Measurements from ENCODE around the gene EZR.

EZR gene

DNA sequence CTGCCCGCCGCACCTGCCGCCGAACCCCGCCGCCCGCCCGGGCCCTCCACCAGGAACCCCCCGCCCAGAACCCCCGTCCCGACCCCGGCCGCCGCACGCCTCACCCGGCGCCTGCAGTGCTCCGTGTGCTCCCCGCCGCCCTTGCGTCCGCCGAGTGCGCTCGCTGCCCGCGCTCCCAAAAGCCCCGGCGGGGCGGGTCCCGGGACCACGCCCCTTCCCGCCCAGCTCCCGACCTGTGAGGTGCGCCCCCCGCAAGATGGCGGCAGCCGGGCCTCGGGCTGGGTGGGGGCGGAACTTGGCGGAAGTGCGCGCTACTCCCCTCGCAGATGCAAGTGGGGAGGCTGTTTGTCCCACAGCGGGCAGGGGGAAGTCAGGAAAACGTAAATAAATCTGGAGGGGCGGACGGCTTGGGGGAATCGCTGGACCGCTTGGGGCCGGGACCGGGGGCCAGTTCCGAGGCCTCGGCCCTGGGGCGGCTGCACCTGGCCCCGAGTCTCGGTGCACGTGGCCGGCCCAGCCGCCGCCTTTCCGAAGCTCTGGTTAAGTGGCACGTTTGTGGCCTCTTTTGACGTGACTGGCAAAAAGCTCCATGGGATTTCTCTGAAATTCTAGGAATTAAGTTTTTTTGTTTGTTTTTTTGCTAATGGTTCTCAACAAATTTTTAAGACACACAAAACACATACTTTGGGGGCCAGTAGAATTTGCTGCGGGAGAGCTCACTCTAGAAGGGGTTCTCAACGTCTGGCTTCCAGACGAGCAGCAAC is at the start of gene EZR:
Gene EZR (minus strand): TSS at position 156 of the 764 bp plus-strand sequence. CDS start 1,275 bp downstream, outside the sequence.
- H3K4me1 Mint-ChIP-seq (ENCODE audit: low read depth), result peaks cover 46% of the 10 kb centered on the region
- H3K9me3 Mint-ChIP-seq (ENCODE audit: low read depth), result peaks cover 5% of the 10 kb centered on the region
- peak within 1 kb of the TSS; percentile 84 for H3K4me3 Mint-ChIP-seq
- peak within 1 kb of the TSS; percentile 91 for H3K27ac Mint-ChIP-seq
- peaks cover 12% of the 10 kb centered on the region for H3K36me3 Mint-ChIP-seq
- no peaks in the 10 kb centered on the region for H3K27me3 Mint-ChIP-seq

DNA sequence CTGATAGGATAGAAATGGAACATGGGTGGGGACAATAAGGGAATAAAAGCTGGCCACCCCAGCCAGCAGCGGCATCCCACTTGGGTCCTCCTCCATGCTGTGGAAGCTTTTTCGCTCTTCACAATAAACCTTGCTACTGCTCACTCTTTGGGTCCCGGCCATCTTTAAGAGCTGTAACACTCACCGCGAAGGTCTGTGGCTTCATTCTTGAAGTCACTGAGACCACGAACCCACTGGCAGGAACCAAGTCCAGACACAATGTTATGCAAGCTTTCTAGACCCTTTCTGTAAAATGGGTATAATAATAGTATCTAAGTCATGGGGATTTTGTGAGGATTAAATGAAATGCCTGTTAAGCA is 48.9 kb upstream of the EZR start:
- no peaks in the 10 kb centered on the region for H3K36me3 Mint-ChIP-seq
- peaks cover 42% of the 10 kb centered on the region for H3K4me1 Mint-ChIP-seq (ENCODE audit: low read depth)
- peak overlapping the region; percentile 99 for H3K27ac Mint-ChIP-seq
- H3K9me3 Mint-ChIP-seq (ENCODE audit: low read depth), result no peaks in the 10 kb centered on the region
- no peak overlapping the region for H3K4me3 Mint-ChIP-seq
- H3K27me3 Mint-ChIP-seq, result no peaks in the 10 kb centered on the region

DNA sequence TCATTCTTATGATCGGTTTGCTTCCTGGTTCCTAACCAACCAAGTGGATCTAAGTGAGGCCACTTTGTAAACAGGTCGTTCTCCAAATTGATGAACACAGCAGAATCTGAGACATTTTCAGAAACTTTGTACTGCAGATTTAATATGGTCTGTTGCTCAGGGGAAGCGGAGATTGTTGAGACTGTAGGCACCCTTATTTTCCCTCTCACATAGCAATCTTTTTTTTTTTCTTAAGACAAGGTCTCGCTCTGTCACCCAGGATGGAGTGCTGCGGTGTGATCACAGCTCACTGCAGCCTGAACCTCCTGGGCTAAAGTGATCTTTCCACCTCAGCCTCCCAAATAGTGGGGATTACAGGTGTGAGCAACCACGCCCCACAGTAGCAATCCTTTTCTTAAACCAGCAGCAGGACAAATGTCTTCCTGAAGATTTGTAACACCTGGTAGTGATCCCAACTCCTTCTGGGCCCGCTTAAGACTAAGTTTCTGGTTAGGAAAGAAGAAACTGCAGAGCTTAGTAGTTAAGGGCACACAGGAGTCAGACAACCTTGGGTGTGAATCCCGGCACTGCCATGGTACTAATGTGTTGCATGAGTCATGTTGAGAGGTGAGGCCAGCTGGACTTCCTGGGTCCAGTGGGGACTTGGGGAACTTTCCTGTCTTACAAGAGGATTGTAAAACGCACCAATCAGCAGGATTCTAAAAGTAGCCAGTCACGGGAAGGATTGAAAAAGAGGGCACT is 48.4 kb upstream of the EZR start:
- H3K27me3 Mint-ChIP-seq, result no peaks in the 10 kb centered on the region
- peaks cover 42% of the 10 kb centered on the region for H3K4me1 Mint-ChIP-seq (ENCODE audit: low read depth)
- H3K9me3 Mint-ChIP-seq (ENCODE audit: low read depth), result no peaks in the 10 kb centered on the region
- peak overlapping the region; percentile 99 for H3K27ac Mint-ChIP-seq
- H3K4me3 Mint-ChIP-seq, result no peak overlapping the region
- H3K36me3 Mint-ChIP-seq, result no peaks in the 10 kb centered on the region

DNA sequence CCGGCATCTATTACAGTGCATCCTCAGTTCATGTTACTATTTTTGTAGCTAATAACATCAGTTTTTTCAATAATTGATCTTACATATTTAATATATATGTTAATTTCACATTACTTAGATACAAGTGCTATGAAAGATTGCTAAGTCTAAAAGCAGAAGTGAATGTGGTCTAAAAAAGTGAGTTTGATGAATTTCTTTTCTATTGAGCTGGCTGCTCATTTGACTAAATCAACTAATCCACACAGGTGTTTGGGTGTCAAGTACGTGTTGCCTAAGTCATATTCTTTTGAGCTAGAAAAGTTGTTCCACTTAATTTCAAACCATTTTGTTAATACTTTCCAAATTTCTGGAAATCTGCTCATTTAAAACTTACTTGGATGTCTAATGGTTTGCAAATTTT is 46.6 kb upstream of the EZR start:
- Mint-ChIP-seq H3K27ac (no peak overlapping the region), H3K9me3 (ENCODE audit: low read depth) (no peaks in the 10 kb centered on the region), H3K27me3 (no peaks in the 10 kb centered on the region), H3K4me1 (ENCODE audit: low read depth) (peaks cover 37% of the 10 kb centered on the region), H3K4me3 (no peak overlapping the region), H3K36me3 (no peaks in the 10 kb centered on the region)

DNA sequence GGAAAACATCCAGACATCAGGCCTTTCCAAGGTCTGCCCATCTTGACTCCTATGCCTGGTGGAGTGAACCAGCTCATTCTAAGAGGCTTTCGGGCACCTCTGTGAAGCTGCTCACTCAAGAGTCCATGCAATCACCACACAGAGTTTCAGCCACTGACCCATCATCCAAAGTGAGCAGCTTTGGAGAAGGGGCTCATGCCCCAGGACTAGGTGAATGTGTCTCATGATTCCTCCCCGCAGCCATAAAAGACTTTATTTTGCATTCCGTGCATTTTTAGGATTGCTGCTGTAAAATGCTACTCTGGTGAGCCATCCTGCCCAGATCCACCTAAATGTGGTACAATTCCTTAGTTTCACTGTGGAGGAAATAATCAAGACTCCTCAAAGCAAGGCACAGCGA is 44.5 kb upstream of the EZR start:
- Mint-ChIP-seq H3K4me1 (ENCODE audit: low read depth) (peaks cover 19% of the 10 kb centered on the region), H3K27ac (no peak overlapping the region), H3K4me3 (no peak overlapping the region), H3K36me3 (no peaks in the 10 kb centered on the region), H3K27me3 (no peaks in the 10 kb centered on the region), H3K9me3 (ENCODE audit: low read depth) (no peaks in the 10 kb centered on the region)

DNA sequence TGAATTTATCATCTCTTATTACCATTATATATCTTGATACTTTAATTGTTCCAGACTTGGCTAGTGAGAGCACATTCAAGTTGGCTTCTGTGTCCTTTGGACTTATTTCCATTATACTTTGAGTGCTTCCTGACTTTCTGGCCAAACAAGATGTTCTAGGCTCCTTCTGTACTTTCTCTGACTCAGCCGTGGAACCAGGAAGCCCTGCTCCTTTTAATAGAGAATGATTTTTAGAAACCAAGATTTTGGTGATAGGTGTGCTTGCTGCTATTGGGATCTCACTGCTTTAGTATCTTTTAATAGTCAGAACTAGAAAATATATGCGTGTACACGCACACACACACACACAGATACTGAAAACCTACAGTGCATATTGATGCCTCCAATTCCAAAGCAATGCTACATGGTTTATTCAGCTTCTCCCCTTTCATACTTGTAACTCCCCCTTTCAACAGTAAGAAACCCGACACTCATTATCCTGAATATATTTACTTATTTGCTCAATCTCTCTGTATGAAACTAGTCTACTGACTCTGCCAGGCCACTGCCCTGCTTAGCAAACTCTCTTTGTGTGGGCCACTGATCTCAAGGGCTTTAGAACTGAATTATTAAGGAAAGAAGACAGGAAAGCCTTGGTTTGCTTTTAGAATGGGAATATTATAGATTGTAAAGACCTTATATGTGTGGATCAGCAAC is 42.7 kb upstream of the EZR start:
- Mint-ChIP-seq H3K4me1 (ENCODE audit: low read depth) (peaks cover 4% of the 10 kb centered on the region), H3K27me3 (no peaks in the 10 kb centered on the region), H3K4me3 (no peak overlapping the region), H3K9me3 (ENCODE audit: low read depth) (no peaks in the 10 kb centered on the region), H3K27ac (peak overlapping the region; percentile 67), H3K36me3 (no peaks in the 10 kb centered on the region)

DNA sequence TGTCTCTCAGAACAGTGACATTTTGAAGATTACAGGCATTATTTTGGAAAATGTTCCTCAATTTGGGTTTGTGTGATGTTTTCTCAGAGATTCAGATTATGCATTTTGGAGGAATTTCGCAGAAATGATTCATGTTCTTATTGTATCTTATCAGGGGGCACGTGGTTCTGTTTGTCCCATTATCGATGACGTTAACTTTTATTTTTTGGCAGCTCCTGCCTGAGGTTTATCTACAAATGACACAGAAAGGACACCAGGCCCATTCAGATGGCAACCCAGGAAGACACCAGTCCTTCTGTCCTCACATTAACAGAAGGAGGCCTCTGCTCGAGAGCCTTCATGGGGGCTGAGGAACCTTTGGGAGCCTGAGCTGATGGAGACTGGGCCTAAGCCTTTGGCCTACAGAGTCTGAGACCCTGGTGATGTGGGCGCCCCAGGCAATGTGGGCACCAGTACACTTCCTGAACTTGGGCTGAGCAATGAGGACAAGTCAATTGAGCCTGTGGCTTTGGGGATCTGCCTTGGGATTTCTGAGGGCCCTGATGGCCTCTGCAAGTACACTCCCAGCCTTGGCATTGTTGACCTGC is 41.2 kb upstream of the EZR start:
- no peaks in the 10 kb centered on the region for H3K9me3 Mint-ChIP-seq (ENCODE audit: low read depth)
- no peaks in the 10 kb centered on the region for H3K27me3 Mint-ChIP-seq
- no peak overlapping the region for H3K27ac Mint-ChIP-seq
- H3K4me1 Mint-ChIP-seq (ENCODE audit: low read depth), result peaks cover 11% of the 10 kb centered on the region
- no peaks in the 10 kb centered on the region for H3K36me3 Mint-ChIP-seq
- H3K4me3 Mint-ChIP-seq, result no peak overlapping the region

DNA sequence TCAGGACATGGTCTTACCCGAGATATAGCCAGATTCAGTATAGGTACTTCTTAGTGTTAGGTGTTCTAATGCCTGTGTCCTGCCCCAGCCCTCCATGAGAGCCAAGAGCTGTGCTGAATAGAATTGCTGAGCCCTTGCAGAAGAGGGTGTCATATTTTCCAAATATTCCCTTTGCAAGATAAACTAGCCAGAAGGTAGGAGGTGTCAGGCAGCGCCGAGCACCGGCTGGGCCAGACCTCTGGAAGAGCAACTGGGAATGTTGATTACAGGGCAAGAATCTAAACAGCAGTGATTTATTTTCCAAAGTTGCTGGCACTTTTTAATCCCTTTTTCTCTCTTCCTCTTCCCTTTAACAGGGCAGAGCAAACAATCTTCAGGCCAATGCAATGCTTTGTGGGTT is 37.1 kb upstream of the EZR start:
- Mint-ChIP-seq H3K4me3 (peak overlapping the region; percentile 13), H3K4me1 (ENCODE audit: low read depth) (peaks cover 14% of the 10 kb centered on the region), H3K27ac (peak overlapping the region; percentile 72)

DNA sequence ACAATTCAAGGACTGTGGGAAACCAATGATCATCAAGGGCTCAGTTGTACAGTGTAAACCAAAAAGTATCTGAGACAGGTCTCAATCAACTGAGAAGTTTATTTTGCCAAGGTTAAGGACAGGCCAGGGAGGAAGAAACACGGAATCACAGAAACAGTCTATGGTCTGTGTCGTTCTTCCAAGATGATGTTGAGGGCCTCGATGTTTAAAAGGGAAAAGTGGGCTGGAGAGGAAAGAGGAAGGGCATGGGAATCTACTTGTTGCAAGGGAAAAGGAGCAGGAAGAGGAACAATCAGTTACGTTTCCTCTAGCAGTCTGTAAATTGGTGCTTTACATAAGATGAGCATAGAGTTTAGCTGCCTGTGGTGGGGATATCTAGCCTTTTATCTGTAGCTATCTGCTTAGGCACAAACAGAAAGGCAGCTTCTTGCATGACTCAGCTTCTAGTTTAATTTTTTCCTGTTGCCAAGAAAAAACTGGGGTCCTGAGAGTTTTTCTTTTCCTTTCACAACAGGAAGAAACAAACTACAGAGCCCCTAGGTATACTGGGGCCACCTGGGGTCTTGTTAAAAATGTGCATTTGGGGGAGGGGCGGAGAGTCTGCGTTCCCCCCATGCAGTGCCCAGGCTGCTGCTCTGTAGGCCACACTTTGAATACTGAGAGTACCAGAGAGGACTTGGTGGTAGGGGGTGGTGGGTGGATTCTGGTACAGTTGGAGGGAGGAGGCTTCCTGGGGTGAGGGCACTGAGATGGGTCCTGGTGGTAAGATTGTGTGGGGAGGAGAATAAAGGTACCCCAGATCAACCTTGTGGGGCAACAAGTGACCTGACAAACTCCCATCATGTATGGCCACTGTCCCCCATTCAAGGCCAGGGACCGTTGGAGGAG is 35.3 kb upstream of the EZR start:
- Mint-ChIP-seq H3K4me3 (no peak overlapping the region), H3K27me3 (no peaks in the 10 kb centered on the region), H3K9me3 (ENCODE audit: low read depth) (no peaks in the 10 kb centered on the region), H3K4me1 (ENCODE audit: low read depth) (peaks cover 29% of the 10 kb centered on the region), H3K27ac (no peak overlapping the region), H3K36me3 (no peaks in the 10 kb centered on the region)

More for the DNA sequence above, 37.1 kb upstream of the EZR start:
- no peaks in the 10 kb centered on the region for H3K36me3 Mint-ChIP-seq
- H3K27me3 Mint-ChIP-seq, result no peaks in the 10 kb centered on the region
- no peaks in the 10 kb centered on the region for H3K9me3 Mint-ChIP-seq (ENCODE audit: low read depth)

DNA sequence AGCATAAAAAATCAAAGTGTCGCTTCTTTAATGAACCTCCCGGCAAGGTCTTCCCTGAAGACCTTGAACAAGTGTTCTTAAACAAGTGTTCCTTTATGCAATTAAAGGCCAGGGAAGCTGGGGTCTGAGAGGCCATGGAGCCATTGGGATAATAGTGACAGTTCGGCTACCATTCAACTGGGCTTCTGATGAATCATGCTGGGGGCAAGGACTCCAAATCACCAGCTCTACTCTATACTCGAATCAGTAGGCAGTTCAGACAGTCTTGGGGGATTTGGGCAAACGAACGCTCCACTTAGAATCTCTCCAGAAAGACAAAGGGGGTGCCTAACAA is 34.7 kb upstream of the EZR start:
- Mint-ChIP-seq H3K4me3 (no peak overlapping the region), H3K4me1 (ENCODE audit: low read depth) (peaks cover 34% of the 10 kb centered on the region), H3K9me3 (ENCODE audit: low read depth) (no peaks in the 10 kb centered on the region), H3K36me3 (no peaks in the 10 kb centered on the region), H3K27me3 (no peaks in the 10 kb centered on the region), H3K27ac (no peak overlapping the region)

DNA sequence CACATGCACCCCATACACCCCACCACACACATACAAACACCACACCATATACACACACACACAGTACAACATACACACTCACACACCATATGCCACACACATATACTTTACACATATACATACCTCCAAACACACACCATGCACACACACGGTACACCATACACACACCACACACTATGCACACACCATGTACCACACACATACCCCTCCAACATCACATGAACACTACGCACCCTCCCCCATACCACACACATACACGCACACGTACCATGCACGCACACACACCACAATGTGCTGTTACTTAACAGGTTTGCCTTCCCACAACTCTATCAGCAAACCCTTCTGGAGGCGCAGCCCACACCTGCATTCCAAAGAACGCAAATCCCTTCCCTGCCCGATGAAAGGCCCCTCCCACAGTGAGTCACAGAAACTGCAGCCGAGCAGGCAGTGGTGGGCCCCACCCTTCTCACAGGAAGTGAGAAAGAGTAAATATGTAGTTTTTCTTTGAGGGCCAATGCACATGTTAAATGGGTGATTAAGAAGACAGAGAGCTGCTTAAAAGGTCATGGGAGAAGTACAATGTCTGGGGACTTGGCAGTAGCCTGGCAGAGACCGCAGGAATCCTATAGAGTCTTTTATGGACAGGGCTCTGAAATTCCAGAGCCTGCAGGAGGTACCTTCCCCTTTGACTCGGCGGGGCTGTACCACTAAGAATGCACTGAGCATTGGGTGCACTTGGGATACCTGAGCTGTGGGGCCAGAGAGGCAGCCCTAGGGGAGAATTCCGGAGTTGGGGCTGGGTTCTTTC is 34.1 kb upstream of the EZR start:
- Mint-ChIP-seq H3K36me3 (no peaks in the 10 kb centered on the region), H3K27ac (no peak overlapping the region), H3K9me3 (ENCODE audit: low read depth) (no peaks in the 10 kb centered on the region), H3K27me3 (no peaks in the 10 kb centered on the region), H3K4me1 (ENCODE audit: low read depth) (peaks cover 39% of the 10 kb centered on the region), H3K4me3 (no peak overlapping the region)

DNA sequence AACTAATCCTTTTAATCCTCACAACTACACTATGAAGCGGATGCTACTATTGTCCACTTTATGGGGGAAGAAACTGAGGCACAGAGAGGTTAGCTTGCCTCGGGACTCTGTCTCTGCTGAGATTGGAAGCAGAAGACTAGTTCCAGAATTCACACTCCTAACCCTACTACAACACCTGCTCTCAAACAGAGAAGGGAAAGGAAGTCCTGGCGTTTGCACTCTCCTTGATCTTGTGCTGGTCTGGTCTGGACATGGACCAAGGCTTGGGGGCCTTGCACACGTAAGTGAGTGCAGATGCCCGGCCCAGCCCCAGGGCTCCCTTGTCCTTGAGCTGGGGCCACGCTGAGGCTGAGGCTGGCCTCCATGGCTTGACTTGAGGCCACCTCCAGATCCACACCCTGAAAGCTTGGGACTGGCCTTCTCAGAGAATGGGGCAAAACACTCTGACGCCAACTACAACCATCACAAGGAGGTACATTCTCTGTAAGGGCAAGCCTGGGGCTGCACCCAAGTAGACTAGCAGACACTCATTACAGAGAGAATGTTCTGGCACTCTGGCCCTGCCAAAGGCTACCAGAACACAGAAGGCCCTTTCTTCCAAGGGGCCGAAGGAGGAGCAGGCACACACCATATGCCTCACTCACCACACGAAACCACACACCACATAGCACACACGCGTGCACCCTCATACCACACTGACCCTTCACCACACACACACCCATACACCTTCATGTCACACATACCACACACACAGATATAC is 33.3 kb upstream of the EZR start:
- Mint-ChIP-seq H3K4me3 (peak overlapping the region; percentile 32), H3K4me1 (ENCODE audit: low read depth) (peaks cover 40% of the 10 kb centered on the region), H3K27me3 (no peaks in the 10 kb centered on the region), H3K27ac (peak overlapping the region; percentile 28), H3K9me3 (ENCODE audit: low read depth) (no peaks in the 10 kb centered on the region), H3K36me3 (no peaks in the 10 kb centered on the region)

DNA sequence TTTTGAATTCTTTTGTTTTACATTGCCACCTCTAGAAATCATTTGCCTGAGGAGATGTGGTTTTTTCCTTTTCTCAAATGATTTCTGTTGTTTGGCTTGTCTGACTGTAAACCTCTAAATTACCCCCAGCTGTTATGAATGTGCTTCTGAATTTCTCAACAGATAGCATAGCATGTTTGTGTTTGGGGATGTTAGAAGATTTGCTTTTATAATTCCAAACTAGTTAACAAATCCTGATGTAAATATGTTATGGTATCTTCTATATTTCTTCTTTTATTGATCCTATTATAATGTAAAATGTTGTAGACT is 31.6 kb upstream of the EZR start:
- Mint-ChIP-seq H3K36me3 (no peaks in the 10 kb centered on the region), H3K4me3 (peak overlapping the region; percentile 72), H3K27ac (peak overlapping the region; percentile 93), H3K9me3 (ENCODE audit: low read depth) (no peaks in the 10 kb centered on the region), H3K27me3 (no peaks in the 10 kb centered on the region), H3K4me1 (ENCODE audit: low read depth) (peaks cover 30% of the 10 kb centered on the region)
